Upper lobe of right lung (tissue), 1 donor: ENCODE measurements around the gene ZFP92. TPM values are rescaled to one million over a fixed set of nuclear protein-coding genes. Genes with fewer than 3 reads are reported as not detected.

Source experiments
- ATAC-seq: fragments of 200-7000 bp; cut with Tn5 transposase; one replicate; pipeline ENCODE4 v1.9.1; 2020; ENCODE audit warnings: mild to moderate bottlenecking, moderate library complexity
- DNase-seq: peaks from one replicate; pipeline ENCODE4 v3.0.0-alpha.2; 2020
- H3K27ac ChIP-seq: fragments of 200-600 bp; one replicate; pipeline ENCODE4 v1.8.0; 2022
- H3K27me3 ChIP-seq: fragments of 200-600 bp; one replicate; pipeline ENCODE4 v1.8.0; 2022; ENCODE audit warnings: mild to moderate bottlenecking
- H3K36me3 ChIP-seq: fragments of 200-600 bp; one replicate; pipeline ENCODE4 v1.8.0; 2022
- H3K4me1 ChIP-seq: fragments of 200-600 bp; one replicate; pipeline ENCODE4 v1.8.0; 2022
- H3K4me3 ChIP-seq: fragments of 200-600 bp; one replicate; pipeline ENCODE4 v1.8.0; 2022; ENCODE audit warnings: mild to moderate bottlenecking
- H3K9me3 ChIP-seq: fragments of 200-600 bp; one replicate; pipeline ENCODE4 v1.8.0; 2022
- intact Hi-C: fragments of 100-400 bp; cut with DNase I; formaldehyde crosslinking; loops from one replicate; pipeline ENCODE4 v1.11.0; 2022
- total RNA-seq: library from RNA; stranded (reverse); fragmentation: NEBNext Ultra II Directional; extraction: Animal tissue kit (Norgen Biotek cat#: 25700); gene quantifications from one replicate; pipeline ENCODE4 v1.2.1, GENCODE V29; 2021
- TF ChIP-seq, protein P1 (sequence below): fragments of 200-600 bp; IDR thresholded peaks from one replicate; pipeline ENCODE4 v1.8.0; 2022; ENCODE audit warnings: antibody characterized with exemption
- donor health status: DM: no; HTN: yes; CAD: no; lungs with severe emphysema.

Gene ZFP92
- total RNA-seq, 1 donor from 2014 or later, result 3.4 TPM

DNA sequence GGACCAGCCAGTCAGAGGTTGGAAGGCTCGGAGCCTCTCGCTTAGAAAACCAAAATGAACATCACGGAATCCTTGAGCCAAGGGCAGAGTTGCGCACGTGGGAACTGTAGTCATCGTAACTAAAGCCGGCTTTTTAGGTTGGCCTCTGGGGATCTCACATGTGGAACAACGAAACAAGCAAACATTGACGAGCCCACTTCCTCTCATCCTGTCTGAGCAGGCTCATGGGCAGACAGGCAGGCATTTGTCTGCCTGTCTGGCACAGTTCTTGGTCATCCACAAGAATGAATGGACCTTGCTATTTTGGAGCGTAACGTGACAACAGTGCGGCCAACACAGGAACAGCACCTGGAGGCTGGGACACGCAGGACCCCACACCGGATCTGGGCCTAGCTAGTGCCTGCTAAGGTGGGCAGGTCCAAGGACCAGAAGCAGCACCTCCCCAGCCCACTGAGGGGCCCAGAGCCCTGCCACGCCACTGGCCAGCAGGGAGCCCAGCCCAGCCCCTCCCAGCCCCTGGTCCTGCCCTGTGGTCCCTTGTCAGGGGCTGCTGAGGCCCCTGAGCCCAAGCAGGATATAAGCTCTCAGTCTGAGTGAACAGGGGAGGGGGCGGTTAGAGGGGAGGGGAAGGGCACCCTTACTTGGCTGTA lies 43.8 kb downstream of the ZFP92 start:
- Histone ChIP-seq H3K4me3 (no peak overlapping the region), H3K36me3 (no peaks in the 10 kb centered on the region), H3K4me1 (no peaks in the 10 kb centered on the region), H3K27ac (no peak overlapping the region), H3K9me3 (no peaks in the 10 kb centered on the region), H3K27me3 (no peaks in the 10 kb centered on the region)
- intact Hi-C loops, result no loop called here
- TF ChIP-seq, protein P1, sequence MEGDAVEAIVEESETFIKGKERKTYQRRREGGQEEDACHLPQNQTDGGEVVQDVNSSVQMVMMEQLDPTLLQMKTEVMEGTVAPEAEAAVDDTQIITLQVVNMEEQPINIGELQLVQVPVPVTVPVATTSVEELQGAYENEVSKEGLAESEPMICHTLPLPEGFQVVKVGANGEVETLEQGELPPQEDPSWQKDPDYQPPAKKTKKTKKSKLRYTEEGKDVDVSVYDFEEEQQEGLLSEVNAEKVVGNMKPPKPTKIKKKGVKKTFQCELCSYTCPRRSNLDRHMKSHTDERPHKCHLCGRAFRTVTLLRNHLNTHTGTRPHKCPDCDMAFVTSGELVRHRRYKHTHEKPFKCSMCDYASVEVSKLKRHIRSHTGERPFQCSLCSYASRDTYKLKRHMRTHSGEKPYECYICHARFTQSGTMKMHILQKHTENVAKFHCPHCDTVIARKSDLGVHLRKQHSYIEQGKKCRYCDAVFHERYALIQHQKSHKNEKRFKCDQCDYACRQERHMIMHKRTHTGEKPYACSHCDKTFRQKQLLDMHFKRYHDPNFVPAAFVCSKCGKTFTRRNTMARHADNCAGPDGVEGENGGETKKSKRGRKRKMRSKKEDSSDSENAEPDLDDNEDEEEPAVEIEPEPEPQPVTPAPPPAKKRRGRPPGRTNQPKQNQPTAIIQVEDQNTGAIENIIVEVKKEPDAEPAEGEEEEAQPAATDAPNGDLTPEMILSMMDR, result no peak
- DNase-seq (no peak), ATAC-seq (no peak)

DNA sequence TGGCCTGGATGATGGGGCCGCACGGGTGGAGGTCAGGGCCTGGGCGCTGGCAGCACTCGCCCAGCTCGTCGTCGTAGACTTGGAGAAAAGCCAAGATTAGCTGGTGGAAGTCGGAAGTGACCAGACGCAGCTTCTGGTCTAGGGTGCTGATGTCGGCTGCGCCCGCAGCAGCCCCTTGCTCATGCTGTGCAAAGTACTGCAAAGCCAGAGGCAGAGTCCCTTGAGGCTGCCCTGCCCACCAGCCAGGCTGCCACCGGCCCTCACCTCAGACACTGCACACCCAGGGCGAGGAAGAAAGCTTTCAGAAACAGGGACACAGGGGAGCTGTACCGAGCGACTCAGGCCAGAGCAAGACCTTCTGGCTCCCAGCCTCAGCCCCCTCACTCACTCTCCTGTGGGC lies 44.3 kb downstream of the ZFP92 start:
- intact Hi-C loops, result no loop called here
- DNase-seq (no peak), ATAC-seq (no peak)
- Histone ChIP-seq H3K36me3 (no peaks in the 10 kb centered on the region), H3K9me3 (no peaks in the 10 kb centered on the region), H3K4me3 (no peak overlapping the region), H3K4me1 (no peaks in the 10 kb centered on the region), H3K27ac (no peak overlapping the region), H3K27me3 (no peaks in the 10 kb centered on the region)
- TF ChIP-seq, protein P1, result no peak

DNA sequence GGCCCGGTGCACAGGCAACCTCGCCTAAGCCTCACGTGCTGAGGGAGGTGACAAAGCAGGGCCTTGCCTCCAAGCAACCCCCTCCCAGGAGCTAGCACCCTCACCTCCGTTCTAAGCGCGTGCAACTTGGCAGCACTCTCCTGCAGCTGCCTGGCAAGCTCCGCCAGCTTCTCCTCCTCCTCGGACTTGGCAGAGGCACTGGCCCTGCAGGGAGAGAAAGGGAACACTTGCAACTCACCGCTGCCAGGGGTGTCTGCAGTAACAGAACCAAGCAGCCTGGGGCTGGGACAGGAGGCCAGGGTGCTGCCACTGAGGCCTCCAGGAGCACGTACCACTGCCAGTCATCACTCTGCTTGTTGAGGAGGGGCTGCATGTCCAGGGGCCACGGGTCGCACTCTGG lies 44.9 kb downstream of the ZFP92 start:
- ATAC-seq, result no peak
- no peaks in the 10 kb centered on the region for H3K36me3 ChIP-seq
- no peaks in the 10 kb centered on the region for H3K27me3 ChIP-seq
- intact Hi-C loops, result no loop called here
- H3K4me1 ChIP-seq, result no peaks in the 10 kb centered on the region
- no peak overlapping the region for H3K27ac ChIP-seq
- H3K4me3 ChIP-seq, result no peak overlapping the region
- no peak for DNase-seq
- no peaks in the 10 kb centered on the region for H3K9me3 ChIP-seq
- TF ChIP-seq, protein P1, result no peak

DNA sequence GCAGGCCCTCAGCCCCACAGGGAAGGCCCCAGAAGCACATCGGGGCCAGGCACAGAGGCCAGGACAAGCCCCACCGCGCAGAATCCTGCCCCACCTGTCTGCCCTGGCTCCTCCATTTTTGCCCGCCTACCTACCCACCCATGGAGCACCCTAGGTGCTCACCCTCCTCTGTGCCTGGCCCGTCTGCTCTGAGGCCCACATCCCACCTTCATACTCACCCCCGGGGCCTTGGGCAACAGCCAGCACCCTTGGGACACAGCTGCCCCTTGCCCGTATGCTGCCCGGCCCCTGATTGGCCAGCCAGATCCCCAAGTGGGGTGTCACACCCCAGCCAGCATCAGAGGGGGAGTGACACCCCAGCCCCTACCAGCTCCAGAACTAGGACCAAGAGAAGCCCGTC lies 45.4 kb downstream of the ZFP92 start:
- no peaks in the 10 kb centered on the region for H3K27me3 ChIP-seq
- H3K9me3 ChIP-seq, result no peaks in the 10 kb centered on the region
- no peak overlapping the region for H3K4me3 ChIP-seq
- no peaks in the 10 kb centered on the region for H3K36me3 ChIP-seq
- H3K27ac ChIP-seq, result no peak overlapping the region
- intact Hi-C loops, result no loop called here
- DNase-seq (no peak), ATAC-seq (no peak)
- TF ChIP-seq, protein P1, result no peak
- no peaks in the 10 kb centered on the region for H3K4me1 ChIP-seq

DNA sequence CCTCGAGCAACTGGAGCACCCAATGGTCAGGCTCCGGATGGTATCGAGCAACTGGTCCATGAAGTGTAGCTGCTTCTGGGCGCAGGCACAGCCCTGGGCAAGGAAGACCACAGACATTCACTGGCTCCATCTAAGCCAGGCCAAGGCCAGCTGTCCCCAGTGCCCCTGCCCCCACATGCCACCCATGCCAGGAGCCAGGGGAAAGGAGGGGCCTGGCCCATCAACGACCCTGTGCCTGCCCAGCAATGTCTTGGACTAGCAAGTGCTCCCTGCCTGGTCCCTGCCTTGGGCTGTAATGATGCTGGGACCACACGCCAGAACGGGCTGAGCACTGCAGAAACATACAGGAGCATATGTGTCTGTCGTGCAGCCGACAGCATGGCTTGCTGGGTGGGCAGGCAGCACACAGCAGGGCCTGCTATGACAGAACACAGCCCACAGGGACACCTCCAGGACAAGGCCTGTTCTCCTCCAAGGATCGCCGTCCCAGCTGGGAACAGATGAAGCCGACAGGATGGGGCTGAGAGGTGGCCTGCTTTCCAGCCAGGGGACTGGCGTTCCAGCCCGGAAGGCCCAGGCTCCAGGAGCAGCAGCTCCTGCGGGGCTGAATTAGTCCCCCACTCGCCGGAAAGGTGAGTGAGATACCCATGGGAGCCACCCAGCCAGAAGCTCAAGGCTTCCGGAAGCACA lies 46.0 kb downstream of the ZFP92 start:
- Histone ChIP-seq H3K27ac (no peak overlapping the region), H3K36me3 (no peaks in the 10 kb centered on the region), H3K4me3 (no peak overlapping the region), H3K27me3 (no peaks in the 10 kb centered on the region), H3K4me1 (no peaks in the 10 kb centered on the region), H3K9me3 (no peaks in the 10 kb centered on the region)
- intact Hi-C loops, result no loop called here
- DNase-seq (no peak), ATAC-seq (no peak)
- TF ChIP-seq, protein P1, result no peak
